ENCODE measurements around the gene NAPB.

The NAPB gene

GRCh38 chr20:23403751-23404150, 17.5 kb downstream of the NAPB start:
- DNase-seq: no peak

- no peak for DNase-seq
Measured at GRCh38 chr20:23401051-23401450, 20.2 kb downstream of the NAPB start.

- peak; percentile 6 for DNase-seq
Measured at GRCh38 chr20:23399568-23400241, 21.6 kb downstream of the NAPB start.

GRCh38 chr20:23397961-23398360, 23.3 kb downstream of the NAPB start:
- no peak for DNase-seq

- no peak for DNase-seq
Measured at GRCh38 chr20:23396950-23397627, 24.2 kb downstream of the NAPB start.

GRCh38 chr20:23393996-23394775, 27.1 kb downstream of the NAPB start:
- DNase-seq: no peak

- no peak for DNase-seq
Measured at GRCh38 chr20:23391707-23392310, 29.5 kb downstream of the NAPB start.

GRCh38 chr20:23390091-23390774, 31.1 kb downstream of the NAPB start:
- no peak for DNase-seq

GRCh38 chr20:23387118-23387443, 34.2 kb downstream of the NAPB start:
- no peak for DNase-seq

- DNase-seq: no peak
Measured at GRCh38 chr20:23386304-23387117, 34.8 kb downstream of the NAPB start.

- DNase-seq: no peak
Measured at GRCh38 chr20:23381876-23382275, 39.4 kb downstream of the NAPB start.

GRCh38 chr20:23379772-23380171, 41.5 kb downstream of the NAPB start:
- DNase-seq: no peak

GRCh38 chr20:23375827-23376226, 45.5 kb downstream of the NAPB start:
- no peak for DNase-seq

- DNase-seq: no peak
Measured at GRCh38 chr20:23374441-23374840, 46.8 kb downstream of the NAPB start.

- DNase-seq: no peak
Measured at GRCh38 chr20:23371496-23371895, 49.8 kb downstream of the NAPB start.

GRCh38 chr20:23370873-23371272, 50.4 kb downstream of the NAPB start:
- no peak for DNase-seq

- DNase-seq: no peak
Measured at GRCh38 chr20:23370274-23370673, 51.0 kb downstream of the NAPB start.

- no peak for DNase-seq
Measured at GRCh38 chr20:23369072-23369823, 52.0 kb downstream of the NAPB start.

GRCh38 chr20:23368316-23369071, 52.8 kb downstream of the NAPB start:
- DNase-seq: no peak

- DNase-seq: no peak
Measured at GRCh38 chr20:23367770-23368169, 53.5 kb downstream of the NAPB start.

- DNase-seq: no peak
Measured at GRCh38 chr20:23366384-23366783, 54.9 kb downstream of the NAPB start.

Data from NCI-H510A (cell line).